Nephron progenitor cell (in vitro differentiated cells): ENCODE measurements around the gene DPM3.

Source experiments
- DNase-seq: peaks from one replicate; pipeline ENCODE4 v3.0.0; 2021
- H3K27ac Mint-ChIP-seq: 2 replicates; pipeline ENCODE4 v1.8.0; 2021; ENCODE audit warnings: mild to moderate bottlenecking, moderate library complexity, mixed read lengths
- H3K27me3 Mint-ChIP-seq: 2 replicates; pipeline ENCODE4 v1.8.0; 2021; ENCODE audit warnings: mild to moderate bottlenecking, low read depth, mixed read lengths; ENCODE audit not compliant: poor library complexity
- H3K36me3 Mint-ChIP-seq: 2 replicates; pipeline ENCODE4 v1.8.0; 2021; ENCODE audit warnings: low read depth, mixed read lengths
- H3K4me1 Mint-ChIP-seq: 2 replicates; pipeline ENCODE4 v1.8.0; 2021; ENCODE audit warnings: mixed read lengths
- H3K4me3 Mint-ChIP-seq: 2 replicates; pipeline ENCODE4 v1.8.0; 2021; ENCODE audit warnings: mild to moderate bottlenecking, moderate library complexity, mixed read lengths
- H3K9me3 Mint-ChIP-seq: 2 replicates; pipeline ENCODE4 v1.8.0; 2021; ENCODE audit warnings: mild to moderate bottlenecking, moderate library complexity, mixed read lengths
- TF ChIP-seq, protein P1 (sequence below): fragments of 200-600 bp; sonication (generic); IDR thresholded peaks from 2 replicates; pipeline ENCODE4 v1.5.0; 2021; ENCODE audit warnings: antibody characterized with exemption

Gene DPM3

DNA sequence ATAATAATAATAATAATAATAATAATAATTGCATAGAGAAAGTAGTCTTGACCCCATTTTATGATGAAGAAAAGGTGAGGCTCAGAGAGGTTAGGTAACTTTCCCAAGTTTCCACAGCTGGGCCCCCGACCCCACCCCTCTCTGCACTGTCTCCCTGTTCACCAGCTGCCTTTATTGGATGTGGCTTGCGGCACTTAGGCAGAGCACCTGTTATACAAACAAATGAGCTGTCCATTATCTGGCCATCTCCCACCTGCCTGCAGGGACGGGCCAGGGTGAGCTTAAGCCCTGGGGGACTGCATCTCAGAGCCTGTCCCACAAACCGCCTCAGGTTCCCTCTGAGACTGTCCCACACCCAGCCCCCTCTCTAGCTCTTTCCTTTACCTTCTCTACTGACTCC, 22.7 kb downstream of the DPM3 start:
- Mint-ChIP-seq H3K4me3 (no peak overlapping the region), H3K36me3 (no peaks in the 10 kb centered on the region)
- DNase-seq, result no peak

DNA sequence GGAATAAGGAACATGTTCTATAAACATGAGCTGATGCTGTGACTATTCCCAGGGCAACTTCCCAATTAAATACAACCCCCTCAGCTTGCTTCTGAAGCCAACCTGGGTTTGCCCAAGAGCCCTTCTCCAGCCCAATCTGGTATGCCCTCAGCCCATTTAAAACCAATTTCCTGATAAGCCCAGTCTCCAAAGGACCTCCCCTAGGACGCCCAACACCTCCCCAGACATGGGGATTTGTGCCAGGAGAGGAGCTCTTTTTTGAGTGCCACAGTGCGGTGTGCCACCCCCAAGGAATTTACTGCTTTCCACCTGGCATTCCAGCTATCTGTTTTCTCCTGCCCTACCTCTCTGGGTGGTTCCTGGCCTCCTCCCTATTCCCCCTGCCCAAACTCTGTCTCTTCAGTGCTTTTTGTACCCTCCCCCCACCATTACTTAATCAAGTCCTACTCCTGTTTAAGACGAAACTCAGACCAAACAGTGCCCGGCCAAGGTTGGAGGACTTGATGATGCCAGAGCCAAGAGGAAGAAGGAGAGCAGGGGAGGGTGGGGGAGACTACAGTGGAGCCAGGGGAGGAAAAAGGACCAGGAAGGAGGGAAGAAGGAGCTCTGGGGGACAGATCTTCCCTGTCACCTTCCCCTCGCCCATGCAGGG, 24.1 kb downstream of the DPM3 start:
- Mint-ChIP-seq H3K27ac (no peak overlapping the region), H3K9me3 (no peaks in the 10 kb centered on the region), H3K27me3 (peaks cover 24% of the 10 kb centered on the region), H3K36me3 (no peaks in the 10 kb centered on the region), H3K4me3 (no peak overlapping the region), H3K4me1 (peaks cover 19% of the 10 kb centered on the region)
- TF ChIP-seq, protein P1, sequence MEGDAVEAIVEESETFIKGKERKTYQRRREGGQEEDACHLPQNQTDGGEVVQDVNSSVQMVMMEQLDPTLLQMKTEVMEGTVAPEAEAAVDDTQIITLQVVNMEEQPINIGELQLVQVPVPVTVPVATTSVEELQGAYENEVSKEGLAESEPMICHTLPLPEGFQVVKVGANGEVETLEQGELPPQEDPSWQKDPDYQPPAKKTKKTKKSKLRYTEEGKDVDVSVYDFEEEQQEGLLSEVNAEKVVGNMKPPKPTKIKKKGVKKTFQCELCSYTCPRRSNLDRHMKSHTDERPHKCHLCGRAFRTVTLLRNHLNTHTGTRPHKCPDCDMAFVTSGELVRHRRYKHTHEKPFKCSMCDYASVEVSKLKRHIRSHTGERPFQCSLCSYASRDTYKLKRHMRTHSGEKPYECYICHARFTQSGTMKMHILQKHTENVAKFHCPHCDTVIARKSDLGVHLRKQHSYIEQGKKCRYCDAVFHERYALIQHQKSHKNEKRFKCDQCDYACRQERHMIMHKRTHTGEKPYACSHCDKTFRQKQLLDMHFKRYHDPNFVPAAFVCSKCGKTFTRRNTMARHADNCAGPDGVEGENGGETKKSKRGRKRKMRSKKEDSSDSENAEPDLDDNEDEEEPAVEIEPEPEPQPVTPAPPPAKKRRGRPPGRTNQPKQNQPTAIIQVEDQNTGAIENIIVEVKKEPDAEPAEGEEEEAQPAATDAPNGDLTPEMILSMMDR, result no peak
- DNase-seq, result no peak

More for the DNA sequence above, 22.7 kb downstream of the DPM3 start:
- TF ChIP-seq, protein P1, result no peak
- Mint-ChIP-seq H3K27ac (no peak overlapping the region), H3K9me3 (no peaks in the 10 kb centered on the region), H3K27me3 (peaks cover 28% of the 10 kb centered on the region), H3K4me1 (peaks cover 14% of the 10 kb centered on the region)

DNA sequence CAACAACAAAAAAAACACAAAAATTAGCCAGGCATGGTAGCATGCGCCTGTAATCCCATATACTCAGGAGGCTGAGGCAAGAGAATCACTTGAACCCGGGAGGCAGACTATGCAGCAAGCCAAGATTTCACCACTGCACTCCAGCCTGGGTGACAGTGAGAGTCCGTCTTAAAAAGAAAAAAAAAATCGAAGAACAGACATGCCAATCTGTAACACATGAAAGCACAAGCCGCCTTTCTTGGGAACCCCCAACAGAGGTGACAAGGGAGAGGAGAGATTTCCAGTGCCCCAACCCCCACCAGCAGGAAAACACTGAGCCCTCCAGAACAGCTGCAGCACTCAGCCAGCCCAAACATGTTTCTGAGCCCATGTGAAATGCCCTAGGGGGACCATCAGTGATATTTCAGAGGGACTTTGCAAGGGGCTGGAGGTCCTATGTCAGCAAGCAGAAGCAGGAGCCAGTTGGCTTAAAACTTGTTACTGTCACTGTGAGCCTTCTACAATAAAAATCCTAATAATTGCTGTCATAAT, 26.8 kb downstream of the DPM3 start:
- TF ChIP-seq, protein P1, result no peak
- no peaks in the 10 kb centered on the region for H3K36me3 Mint-ChIP-seq
- H3K4me3 Mint-ChIP-seq, result no peak overlapping the region
- DNase-seq, result no peak
- peaks cover 28% of the 10 kb centered on the region for H3K4me1 Mint-ChIP-seq
- peaks cover 11% of the 10 kb centered on the region for H3K27me3 Mint-ChIP-seq
- no peak overlapping the region for H3K27ac Mint-ChIP-seq
- H3K9me3 Mint-ChIP-seq, result no peaks in the 10 kb centered on the region

DNA sequence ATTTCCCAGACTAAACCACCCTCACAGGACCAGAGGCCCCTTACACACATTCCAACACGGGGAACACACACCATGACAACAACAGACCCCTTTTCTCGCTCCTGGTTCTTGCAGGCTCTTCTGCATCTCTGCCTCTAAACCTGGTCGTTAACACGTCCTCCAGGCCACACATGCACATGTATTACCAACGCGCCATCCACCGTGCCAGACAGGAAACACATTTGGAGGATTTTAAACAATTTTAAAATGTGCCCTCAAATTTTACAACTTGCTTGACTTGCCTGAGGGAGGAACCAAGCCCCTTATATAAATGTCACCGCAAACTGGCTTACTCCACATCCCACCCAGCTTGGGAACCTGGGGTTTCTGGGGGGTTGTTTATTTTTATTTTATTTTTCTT, 29.5 kb downstream of the DPM3 start:
- TF ChIP-seq, protein P1, result no peak
- no peaks in the 10 kb centered on the region for H3K36me3 Mint-ChIP-seq
- DNase-seq, result no peak
- H3K4me3 Mint-ChIP-seq, result no peak overlapping the region
- no peaks in the 10 kb centered on the region for H3K9me3 Mint-ChIP-seq
- H3K27me3 Mint-ChIP-seq, result peaks cover 19% of the 10 kb centered on the region
- no peak overlapping the region for H3K27ac Mint-ChIP-seq
- peaks cover 28% of the 10 kb centered on the region for H3K4me1 Mint-ChIP-seq

DNA sequence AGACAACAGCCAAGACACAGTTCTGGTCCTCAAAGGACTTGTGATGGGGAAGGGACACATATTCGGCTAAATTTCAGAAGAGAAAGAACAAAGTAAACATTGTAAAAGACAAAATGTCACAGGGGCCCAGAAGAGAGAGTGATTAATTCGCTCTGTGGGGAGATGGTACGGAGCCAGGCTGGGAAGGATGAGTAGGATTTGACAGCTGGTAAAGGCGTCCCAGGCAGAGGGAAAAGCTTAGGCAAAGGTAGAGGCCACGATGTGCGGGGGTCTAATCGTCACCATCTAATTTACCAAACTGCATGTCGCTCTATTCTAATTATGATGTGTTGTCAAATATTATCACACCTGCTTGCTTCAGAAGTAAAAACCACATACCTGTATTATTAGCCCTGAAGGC, 29.9 kb downstream of the DPM3 start:
- peaks cover 28% of the 10 kb centered on the region for H3K4me1 Mint-ChIP-seq
- H3K36me3 Mint-ChIP-seq, result no peaks in the 10 kb centered on the region
- H3K4me3 Mint-ChIP-seq, result no peak overlapping the region
- no peak overlapping the region for H3K27ac Mint-ChIP-seq
- no peak for DNase-seq
- H3K27me3 Mint-ChIP-seq, result peaks cover 19% of the 10 kb centered on the region
- TF ChIP-seq, protein P1, result no peak
- H3K9me3 Mint-ChIP-seq, result no peaks in the 10 kb centered on the region

DNA sequence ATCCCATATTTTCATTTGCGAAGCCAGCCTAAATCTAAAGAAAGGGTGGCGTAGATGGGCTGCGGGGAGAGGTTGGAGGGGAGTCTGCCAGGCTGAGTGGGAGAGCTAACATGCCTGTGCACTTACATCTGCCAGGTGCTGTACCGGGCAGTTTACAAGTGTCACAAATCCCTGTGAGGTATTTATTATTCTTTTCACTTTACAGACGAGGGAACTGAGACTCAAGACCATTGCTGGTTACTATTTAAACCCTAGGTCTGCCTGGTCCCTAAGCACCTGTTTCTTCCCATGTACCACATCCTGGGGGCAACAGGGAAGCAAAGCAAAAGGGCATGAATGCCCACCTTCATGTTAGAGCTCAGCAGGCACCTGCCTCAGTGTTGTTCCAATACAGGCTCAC, 32.0 kb downstream of the DPM3 start:
- no peak for DNase-seq
- no peaks in the 10 kb centered on the region for H3K9me3 Mint-ChIP-seq
- H3K36me3 Mint-ChIP-seq, result no peaks in the 10 kb centered on the region
- TF ChIP-seq, protein P1, result no peak
- peaks cover 23% of the 10 kb centered on the region for H3K27me3 Mint-ChIP-seq
- peaks cover 23% of the 10 kb centered on the region for H3K4me1 Mint-ChIP-seq
- no peak overlapping the region for H3K27ac Mint-ChIP-seq
- no peak overlapping the region for H3K4me3 Mint-ChIP-seq
